A549 (cell line): ENCODE results near the gene SNX30. TPM values are rescaled to one million over a fixed set of nuclear protein-coding genes. Genes with fewer than 3 reads are reported as not detected.

Experiments
- ATAC-seq, 2 experiments: fragments of 200-7000 bp in 1 of 2; fragments of >200 bp in 1 of 2; cut with Nextera tagmentation in 1 of 2; cut with Tn5 transposase in 1 of 2; 3 replicates each; pipeline versions ENCODE4 v1.8.0 to v1.9.1; 2018 to 2020; ENCODE audit warnings: mild to moderate bottlenecking in 1 of 2, moderate library complexity in 1 of 2
- CTCF ChIA-PET: fragments of 300-600 bp; sonication (Branson Sonifier 250); formaldehyde crosslinking; extraction: SDS; loops from one replicate; lab custom pipeline; 2021; ENCODE audit warnings: antibody characterized with exemption, inconsistent platforms; lab: Yijun Ruan, JAX
- POLR2A ChIA-PET: fragments of 350-600 bp; formaldehyde crosslinking; extraction: SDS; loops from one replicate; lab custom pipeline; 2021; ENCODE audit warnings: antibody characterized with exemption, inconsistent platforms; lab: Yijun Ruan, JAX
- DNase-seq, 2 experiments: peaks; one replicate each; pipeline versions ENCODE4 v3.0.0 to v3.0.0-alpha.2; 2011 to 2016; ENCODE audit warnings: low read depth in 1 of 2, low spot score in 1 of 2
- FAIRE-seq: peaks from 2 replicates; lab custom pipeline; 2011; peaks lifted over from hg19 to GRCh38; lab: Jason Lieb, UNC
- H3K27ac ChIP-seq, 2 experiments: fragments of >200 bp; sonication (Bioruptor Twin); formaldehyde crosslinking; 3 replicates each; pipeline ENCODE4 v1.5.1; 2016 to 2017
- H3K4me1 ChIP-seq: fragments of >200 bp; sonication (Bioruptor Twin); formaldehyde crosslinking; 3 replicates; pipeline ENCODE4 v1.6.1; 2016
- H3K4me2 ChIP-seq: fragments of >200 bp; sonication (Bioruptor Twin); formaldehyde crosslinking; 3 replicates; pipeline ENCODE4 v1.6.1; 2016
- H3K4me3 ChIP-seq: fragments of >200 bp; sonication (Bioruptor Twin); formaldehyde crosslinking; 3 replicates; pipeline ENCODE4 v1.5.1; 2016
- H3K9me3 ChIP-seq: fragments of >200 bp; sonication (Bioruptor Twin); formaldehyde crosslinking; 3 replicates; pipeline ENCODE4 v1.6.1; 2016
- CBX2 ChIP-seq: fragments of 200-600 bp; sonication (generic); IDR thresholded peaks from 2 replicates; pipeline ENCODE4 v1.6.1; 2016; ENCODE audit warnings: low read depth, mild to moderate bottlenecking, borderline replicate concordance
- CBX8 ChIP-seq: fragments of 200-600 bp; sonication (generic); IDR thresholded peaks from 2 replicates; pipeline ENCODE4 v1.6.1; 2016
- CEBPB ChIP-seq, 2 experiments: fragments of >200 bp in 1 of 2; sonication (Bioruptor Twin) in 1 of 2; formaldehyde crosslinking in 1 of 2; IDR thresholded peaks; 2 replicates each; pipeline ENCODE4 v1.6.1; 2012 to 2016
- GATA3 ChIP-seq: IDR thresholded peaks from 2 replicates; pipeline ENCODE4 v1.6.1; 2012; ENCODE audit warnings: borderline replicate concordance
- HDAC2 ChIP-seq: fragments of 200-600 bp; sonication (generic); IDR thresholded peaks from 2 replicates; pipeline ENCODE4 v1.6.1; 2016
- HEYL ChIP-seq: fragments of 250-450 bp; sonication (Bioruptor Pico); IDR thresholded peaks from 2 replicates; pipeline ENCODE4 v1.8.0; 2021; ENCODE audit warnings: mild to moderate bottlenecking, moderate library complexity
- HOXB5 ChIP-seq: fragments of 250-450 bp; sonication (Bioruptor Pico); IDR thresholded peaks from 2 replicates; pipeline ENCODE4 v1.5.0; 2020; ENCODE audit warnings: mild to moderate bottlenecking, moderate library complexity
- JUN ChIP-seq, 2 experiments: fragments of >200 bp; sonication (Bioruptor Twin); formaldehyde crosslinking; IDR thresholded peaks; 2 replicates in 1 of 2; 3 replicates in 1 of 2; pipeline ENCODE4 v1.6.1; 2016 to 2017
- JUNB ChIP-seq: fragments of >200 bp; sonication (Bioruptor Twin); formaldehyde crosslinking; IDR thresholded peaks from 2 replicates; pipeline ENCODE4 v1.6.1; 2016
- KDM1A ChIP-seq: fragments of 200-600 bp; sonication (generic); IDR thresholded peaks from 2 replicates; pipeline ENCODE4 v1.6.1; 2016; ENCODE audit warnings: low read depth, mild to moderate bottlenecking
- MAFK ChIP-seq: fragments of 450-650 bp; IDR thresholded peaks from 2 replicates; pipeline ENCODE4 v1.6.1; 2014; ENCODE audit not compliant: partially characterized antibody
- NR3C1 ChIP-seq: fragments of >200 bp; sonication (Bioruptor Twin); formaldehyde crosslinking; IDR thresholded peaks from 3 replicates; pipeline ENCODE4 v1.6.1; 2017
- PHF8 ChIP-seq: fragments of 200-600 bp; sonication (generic); IDR thresholded peaks from 2 replicates; pipeline ENCODE4 v1.6.1; 2016; ENCODE audit warnings: low read depth, mild to moderate bottlenecking, antibody characterized with exemption, moderate library complexity, borderline replicate concordance
- POLR2AphosphoS2 ChIP-seq: conservative IDR thresholded peaks from 2 replicates; pipeline ENCODE4 v1.6.1; 2012; ENCODE audit warnings: low read length, improper control_type of control experiment, inconsistent platforms
- RARB ChIP-seq: fragments of 250-450 bp; sonication (Bioruptor Pico); IDR thresholded peaks from 2 replicates; pipeline ENCODE4 v1.8.0; 2021; ENCODE audit warnings: mild to moderate bottlenecking, moderate library complexity
- RCOR1 ChIP-seq: fragments of 150-350 bp; IDR thresholded peaks from 2 replicates; pipeline ENCODE4 v1.6.1; 2014; ENCODE audit warnings: antibody characterized with exemption, low read length, low read depth
- RFX5 ChIP-seq: fragments of 450-650 bp; IDR thresholded peaks from 2 replicates; pipeline ENCODE4 v1.7.1; 2014; ENCODE audit warnings: antibody characterized with exemption, mild to moderate bottlenecking, moderate library complexity
- RNF2 ChIP-seq: fragments of 200-600 bp; sonication (generic); IDR thresholded peaks from 2 replicates; pipeline ENCODE4 v1.6.1; 2016; ENCODE audit warnings: low read depth, mild to moderate bottlenecking, antibody characterized with exemption, moderate library complexity, borderline replicate concordance
- SMC3 ChIP-seq: fragments of >200 bp; sonication (Bioruptor Twin); formaldehyde crosslinking; IDR thresholded peaks from 3 replicates; pipeline ENCODE4 v1.6.1; 2018; ENCODE audit warnings: inconsistent platforms
- TFCP2L1 ChIP-seq: fragments of 250-450 bp; sonication (Bioruptor Pico); IDR thresholded peaks from 2 replicates; pipeline ENCODE4 v1.5.0; 2021; ENCODE audit warnings: mild to moderate bottlenecking
- TP53 ChIP-seq: fragments of 250-450 bp; sonication (Bioruptor Pico); IDR thresholded peaks from 2 replicates; pipeline ENCODE4 v1.5.0; 2021; ENCODE audit warnings: mild to moderate bottlenecking, moderate library complexity
- ZFP36 ChIP-seq: fragments of 450-650 bp; IDR thresholded peaks from 2 replicates; pipeline ENCODE4 v1.6.1; 2014; ENCODE audit warnings: borderline replicate concordance; ENCODE audit not compliant: partially characterized antibody
- WGBS: methylation state at CpG from one replicate; pipeline ENCODE4 v1.1.6; 2017; ENCODE audit errors: missing lambda C conversion rate; 5-methylcytosine and 5-hydroxymethylcytosine counted together
- polyA plus RNA-seq, 4 experiments: library from polyadenylated mRNA; depleted of rRNA in 3 of 4; stranded (reverse); fragments of >200 nt; fragmentation: RNase III in 1 of 4; extraction: RNeasy Plus Mini Kit Qiagen cat#74134 plus additional on column Dnase treatment in 1 of 4; gene quantifications; 2 replicates in 3 of 4; 3 replicates in 1 of 4; pipeline ENCODE4 v1.2.3, GENCODE V29; 2011 to 2017
- TF ChIP-seq, protein P1 (sequence below): fragments of 150-350 bp; IDR thresholded peaks from 2 replicates; pipeline ENCODE4 v1.6.1; 2014; ENCODE audit warnings: low read depth, mild to moderate bottlenecking, low read length
- TF ChIP-seq, protein P2 (sequence below): IDR thresholded peaks from 2 replicates; pipeline ENCODE4 v1.6.1; 2012

SNX30 gene
- polyA plus RNA-seq, 2 of the 4 experiments (the other 2 are of a cell fraction) = 3.1 to 3.6 TPM

DNA sequence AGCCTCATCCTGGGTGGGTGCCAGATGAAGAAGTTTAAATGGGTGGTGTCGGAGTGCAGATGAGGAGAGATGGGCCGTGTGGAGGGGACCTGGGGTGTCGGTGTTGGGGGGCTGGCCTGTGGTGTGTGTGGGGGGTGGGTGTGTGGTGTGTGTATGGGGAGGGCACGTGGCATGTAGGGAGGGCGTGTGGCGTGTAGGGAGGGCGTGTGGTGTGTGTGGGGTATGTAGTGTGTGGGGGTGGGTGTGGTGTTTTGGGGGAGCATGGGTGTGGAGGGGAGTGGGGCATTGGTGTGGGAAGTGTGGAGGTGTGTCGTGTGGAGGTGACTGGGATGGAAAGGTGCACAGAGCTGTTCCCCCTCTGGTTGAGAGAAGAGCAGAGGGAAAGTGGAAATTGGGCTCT, 105.6 kb downstream of the SNX30 start:
- H3K4me2 ChIP-seq = no peak overlapping the region
- no peaks in the 10 kb centered on the region for H3K4me1 ChIP-seq
- WGBS = 75% methylated on average over 5 of the region's 8 CpGs
- DNase-seq (no peak), FAIRE-seq (no peak)
- no peaks in the 10 kb centered on the region for H3K9me3 ChIP-seq
- TF ChIP-seq MAFK = no peak
- no peak for TF ChIP-seq CEBPB (IDR thresholded peaks at IDR 0.05)
- TF ChIP-seq RNF2 = no peak
- TF ChIP-seq, protein P1, sequence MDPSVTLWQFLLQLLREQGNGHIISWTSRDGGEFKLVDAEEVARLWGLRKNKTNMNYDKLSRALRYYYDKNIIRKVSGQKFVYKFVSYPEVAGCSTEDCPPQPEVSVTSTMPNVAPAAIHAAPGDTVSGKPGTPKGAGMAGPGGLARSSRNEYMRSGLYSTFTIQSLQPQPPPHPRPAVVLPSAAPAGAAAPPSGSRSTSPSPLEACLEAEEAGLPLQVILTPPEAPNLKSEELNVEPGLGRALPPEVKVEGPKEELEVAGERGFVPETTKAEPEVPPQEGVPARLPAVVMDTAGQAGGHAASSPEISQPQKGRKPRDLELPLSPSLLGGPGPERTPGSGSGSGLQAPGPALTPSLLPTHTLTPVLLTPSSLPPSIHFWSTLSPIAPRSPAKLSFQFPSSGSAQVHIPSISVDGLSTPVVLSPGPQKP = no peak
- no peak for TF ChIP-seq HEYL
- TF ChIP-seq POLR2AphosphoS2 = no peak
- no peak for TF ChIP-seq CBX8
- no peak for TF ChIP-seq SMC3
- no peak for TF ChIP-seq RARB (CRISPR knock-in tag)
- TF ChIP-seq ZFP36 = no peak
- no peak for TF ChIP-seq GATA3
- no peak for TF ChIP-seq PHF8
- TF ChIP-seq HOXB5 = no peak
- TF ChIP-seq NR3C1 = no peak
- no peak for TF ChIP-seq HDAC2
- TF ChIP-seq JUN (IDR thresholded peaks at IDR 0.05) = no peak
- TF ChIP-seq, protein P2, sequence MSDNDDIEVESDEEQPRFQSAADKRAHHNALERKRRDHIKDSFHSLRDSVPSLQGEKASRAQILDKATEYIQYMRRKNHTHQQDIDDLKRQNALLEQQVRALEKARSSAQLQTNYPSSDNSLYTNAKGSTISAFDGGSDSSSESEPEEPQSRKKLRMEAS = no peak
- TF ChIP-seq, all 56 proteins: peak for 0
- ChIA-PET CTCF (interaction anchor here (1.4 to 2.6 kb wide), 3 partner anchors 8 to 47 kb away, joined by 4 to 11 read pairs (median 6); no protein-coding TSS in a partner anchor), POLR2A (no interaction called here)
- H3K4me3 ChIP-seq = no peak overlapping the region
- ATAC-seq = no peak
- H3K27ac ChIP-seq = no peak overlapping the region

DNA sequence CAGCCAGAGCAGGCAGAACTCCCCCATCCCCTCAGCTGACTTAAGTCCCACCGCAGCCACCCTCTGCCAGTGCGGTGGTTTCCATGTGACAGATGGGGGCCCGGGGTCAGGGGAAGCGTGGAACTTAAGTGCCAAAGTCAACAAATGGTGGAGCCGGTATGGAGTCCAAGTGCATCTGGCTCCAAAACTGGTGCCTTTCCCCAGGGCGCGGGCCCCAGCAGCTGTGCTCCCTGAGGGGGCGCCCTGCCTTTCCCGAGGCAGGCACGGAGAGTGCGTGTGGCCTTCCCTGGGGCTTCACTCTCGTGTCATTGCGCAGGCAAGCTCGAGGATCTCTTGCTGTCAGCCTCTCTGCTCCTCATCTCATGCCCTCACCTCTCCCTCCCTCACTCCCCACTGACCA, 106.3 kb downstream of the SNX30 start:
- no peak overlapping the region for H3K4me2 ChIP-seq
- H3K9me3 ChIP-seq = no peaks in the 10 kb centered on the region
- no peak overlapping the region for H3K4me3 ChIP-seq
- H3K27ac ChIP-seq = no peak overlapping the region
- no peak for TF ChIP-seq JUN (IDR thresholded peaks at IDR 0.05)
- no peak for TF ChIP-seq KDM1A
- no peak for TF ChIP-seq RFX5
- no peak for TF ChIP-seq ZFP36
- no peaks in the 10 kb centered on the region for H3K4me1 ChIP-seq
- FAIRE-seq = no peak
- WGBS = 85% methylated on average over 14 of the region's 14 CpGs
- ChIA-PET CTCF (interaction anchor here (0.9 to 2.6 kb wide), 4 partner anchors 9 to 46 kb away, joined by 3 to 11 read pairs (median 6); no protein-coding TSS in a partner anchor), POLR2A (no interaction called here)
- ATAC-seq = no peak
- no peak for DNase-seq

DNA sequence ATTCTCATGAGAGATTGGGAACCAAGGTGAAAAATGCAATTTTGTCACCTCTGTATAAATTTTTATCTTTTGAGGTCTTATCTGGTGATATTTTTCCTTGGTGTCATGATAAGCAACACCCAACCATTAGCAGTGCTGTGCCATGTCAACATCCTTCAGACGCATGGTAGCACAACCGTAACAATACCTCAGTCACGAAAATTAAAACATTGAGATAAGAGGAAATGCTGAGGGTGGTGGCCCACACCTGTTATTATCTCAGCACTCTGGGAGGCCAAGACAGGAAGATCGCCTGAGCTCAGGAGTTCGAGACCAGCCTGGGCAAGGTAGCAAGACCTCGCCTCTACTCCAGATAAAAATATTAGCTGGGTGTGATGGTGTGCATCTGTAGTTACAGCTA, 107.4 kb downstream of the SNX30 start:
- H3K9me3 ChIP-seq = no peaks in the 10 kb centered on the region
- ChIA-PET POLR2A (no interaction called here), CTCF (interaction anchor here (1.7 to 2.2 kb wide), 2 partner anchors 13 to 17 kb away, joined by 4 to 8 read pairs; no protein-coding TSS in a partner anchor)
- no peak overlapping the region for H3K4me3 ChIP-seq
- no peak overlapping the region for H3K4me2 ChIP-seq
- H3K27ac ChIP-seq = no peak overlapping the region
- ATAC-seq (no peak), DNase-seq (no peak), FAIRE-seq (no peak)
- WGBS = 93% methylated on average over 6 of the region's 6 CpGs
- no peaks in the 10 kb centered on the region for H3K4me1 ChIP-seq
- TF ChIP-seq CEBPB (IDR thresholded peaks at IDR 0.05) (no peak), CBX2 (no peak), CBX8 (no peak), TFCP2L1 (no peak), MAFK (no peak), JUNB (no peak), RCOR1 (no peak), TP53 (CRISPR knock-in tag) (no peak)
